ENCODE results near the gene IQCN.

GRCh38 chr19:18245297-18245696, 29.0 kb downstream of the IQCN start:
- TF ChIP-seq CTCF (IDR thresholded peaks at IDR 0.05) (no peak), POLR2A (IDR thresholded peaks at IDR 0.05) (no peak)

All from sigmoid colon (tissue), 3 donors.